ENCODE data around the gene HSP90AB1. TPM values are rescaled to one million over a fixed set of nuclear protein-coding genes. Genes with fewer than 3 reads are reported as not detected.

HSP90AB1 gene
- polyA plus RNA-seq, 4 donors, result 1,095 to 1,303 (median 1,164) TPM

DNA sequence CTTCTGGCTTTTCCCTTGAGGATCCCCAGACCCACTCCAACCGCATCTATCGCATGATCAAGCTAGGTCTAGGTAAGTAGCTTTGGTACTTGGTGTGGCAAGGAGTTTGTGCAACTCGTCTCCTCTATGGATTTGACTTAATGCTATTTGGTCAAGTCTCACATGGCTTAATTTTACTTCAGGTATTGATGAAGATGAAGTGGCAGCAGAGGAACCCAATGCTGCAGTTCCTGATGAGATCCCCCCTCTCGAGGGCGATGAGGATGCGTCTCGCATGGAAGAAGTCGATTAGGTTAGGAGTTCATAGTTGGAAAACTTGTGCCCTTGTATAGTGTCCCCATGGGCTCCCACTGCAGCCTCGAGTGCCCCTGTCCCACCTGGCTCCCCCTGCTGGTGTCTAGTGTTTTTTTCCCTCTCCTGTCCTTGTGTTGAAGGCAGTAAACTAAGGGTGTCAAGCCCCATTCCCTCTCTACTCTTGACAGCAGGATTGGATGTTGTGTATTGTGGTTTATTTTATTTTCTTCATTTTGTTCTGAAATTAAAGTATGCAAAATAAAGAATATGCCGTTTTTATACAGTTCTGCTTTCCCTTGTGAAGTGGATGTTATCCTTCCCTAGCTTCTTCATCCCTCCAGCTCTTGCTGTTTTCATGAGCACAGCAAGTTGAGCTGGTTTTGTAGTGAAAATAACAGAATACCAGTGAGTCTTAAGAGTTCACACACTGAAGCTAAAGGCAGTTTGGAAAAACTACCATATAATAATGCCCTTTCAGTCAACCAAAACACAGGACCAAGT, 6.6 kb downstream of the HSP90AB1 start:
- no peak for DNase-seq (ENCODE audit: low read depth in 4 of 4, low spot score in 2 of 4)

DNA sequence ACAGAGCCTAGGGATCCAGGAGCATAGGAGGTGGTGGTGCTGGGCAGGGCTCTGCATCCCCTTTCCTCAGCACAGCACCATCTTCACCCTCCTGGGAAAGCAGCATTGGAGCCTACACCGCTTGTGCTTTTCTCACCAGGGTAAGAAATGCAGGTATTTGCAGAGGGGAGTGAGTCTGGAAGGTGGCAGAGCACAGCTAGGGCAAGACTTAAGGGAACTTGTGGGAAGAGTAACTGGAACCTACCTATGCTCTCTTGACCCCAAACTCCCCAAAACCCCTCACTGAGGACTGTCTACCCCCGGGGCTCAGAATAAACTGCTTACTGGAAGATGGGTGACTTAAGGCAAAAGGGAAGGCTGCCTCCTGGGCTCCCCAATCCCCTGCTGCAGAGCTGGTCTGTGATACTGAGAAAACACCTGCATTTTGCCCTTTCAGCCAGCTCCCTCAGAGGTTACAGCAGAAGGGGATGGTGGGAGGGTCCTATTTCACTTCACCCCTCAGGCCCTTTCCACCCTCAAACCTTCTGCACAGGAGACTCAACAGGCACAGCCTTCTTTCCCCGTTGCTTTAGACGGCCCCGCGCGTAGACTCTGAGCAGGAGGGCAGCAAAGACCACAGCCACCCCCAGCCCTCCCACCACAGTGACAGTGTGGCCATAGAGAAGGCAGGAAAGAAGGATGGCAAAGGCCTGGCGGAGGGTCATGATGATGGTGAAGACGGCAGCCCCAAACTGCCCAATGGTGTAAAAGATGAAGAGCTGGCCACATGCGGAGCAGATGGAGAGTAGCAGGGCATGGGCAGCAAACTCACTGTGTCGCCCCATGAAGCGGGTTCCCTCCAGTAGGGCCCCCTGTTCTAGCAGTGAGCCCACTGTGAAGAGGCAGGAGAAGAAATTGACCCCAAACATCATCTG, 7.5 kb downstream of the HSP90AB1 start:
- DNase-seq (ENCODE audit: low read depth in 4 of 4, low spot score in 2 of 4), result no peak

DNA sequence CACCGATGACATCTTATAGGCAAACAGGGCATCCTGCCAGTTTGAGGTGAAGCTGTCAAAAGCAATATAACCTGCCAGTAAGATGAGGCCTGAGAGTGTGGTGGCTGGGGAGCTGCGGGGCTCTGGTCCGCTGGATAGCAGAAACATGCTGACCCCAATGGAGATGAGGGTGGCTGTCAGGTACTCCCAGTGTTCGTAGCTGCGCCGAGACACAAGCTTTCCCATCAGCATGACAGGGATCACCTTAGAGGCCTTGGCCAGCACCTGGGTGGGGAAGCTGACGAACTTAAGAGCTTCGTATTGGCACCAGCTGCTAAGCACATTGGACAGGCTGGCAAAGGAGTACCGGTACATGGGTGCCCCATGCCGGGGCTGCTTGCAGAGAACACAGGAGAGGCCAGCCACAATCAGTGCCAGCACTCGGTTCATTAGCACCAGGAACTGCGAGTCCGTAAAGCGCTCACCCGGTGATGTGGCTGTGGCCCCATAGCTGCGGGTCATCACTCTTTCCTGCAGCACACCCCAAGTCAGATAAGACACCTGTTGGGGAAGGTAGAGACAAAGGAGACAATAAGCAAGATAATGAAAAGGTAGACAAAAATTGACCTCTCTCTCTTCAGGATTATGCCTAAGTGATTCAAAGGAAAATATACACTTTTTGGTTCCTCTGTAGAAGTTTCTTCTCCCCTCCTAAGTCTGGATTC, 8.4 kb downstream of the HSP90AB1 start:
- no peak for DNase-seq (ENCODE audit: low read depth in 4 of 4, low spot score in 2 of 4)

GRCh38 chr6:44255871-44256774, 9.2 kb downstream of the HSP90AB1 start:
- no peak for DNase-seq (ENCODE audit: low read depth in 4 of 4, low spot score in 2 of 4)

- no peak for DNase-seq (ENCODE audit: low read depth in 4 of 4, low spot score in 2 of 4)
These were observed 9.8 kb downstream of the HSP90AB1 start for GRCh38 chr6:44256775-44257024.

DNA sequence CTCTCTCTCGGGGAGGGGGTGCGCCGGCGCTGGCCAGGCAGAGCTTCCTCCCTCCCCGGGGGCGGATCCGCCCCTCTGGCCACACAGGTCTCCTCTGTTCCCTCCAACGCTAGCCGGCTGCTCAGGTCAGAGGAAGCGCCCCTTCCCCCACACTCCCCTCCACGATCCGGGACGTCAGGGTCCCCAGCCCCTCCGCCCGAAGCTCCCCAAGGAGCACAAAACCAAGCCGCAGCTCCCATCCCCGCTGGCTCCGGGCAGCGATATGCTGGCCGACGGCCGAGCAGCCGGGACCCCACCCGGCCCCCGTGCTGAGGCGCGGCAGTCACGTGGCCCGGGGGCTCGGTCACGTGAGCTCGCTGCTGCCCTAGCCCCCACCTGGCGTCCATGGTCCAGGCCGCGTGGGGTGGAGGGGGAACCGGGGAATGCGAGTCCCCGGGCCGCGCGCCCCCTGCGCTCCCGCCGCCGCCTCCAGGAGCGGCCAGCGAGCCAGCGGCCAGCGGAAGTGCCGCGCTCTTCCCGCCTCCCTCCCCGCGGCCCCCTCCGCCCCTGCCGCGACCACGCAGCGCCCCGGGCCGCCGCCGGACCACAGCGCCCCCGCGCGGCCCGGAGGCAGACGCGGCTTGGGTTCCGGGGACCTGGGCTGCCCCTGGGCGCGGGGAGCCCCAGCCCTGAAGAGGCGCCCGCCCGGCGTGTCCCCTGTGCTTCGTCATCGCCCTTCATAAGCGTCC, 10.3 kb downstream of the HSP90AB1 start, which contains the start of gene SLC35B2:
SLC35B2 (minus strand) TSS at position 504 of the 728 bp plus-strand sequence; CDS start at position 386, 118 bp downstream.
- DNase-seq (ENCODE audit: low read depth in 4 of 4, low spot score in 2 of 4), result peak in 2 of 4 donors; percentile 58 to 61

- no peak for DNase-seq (ENCODE audit: low read depth in 4 of 4, low spot score in 2 of 4)
These were observed 10.9 kb downstream of the HSP90AB1 start for GRCh38 chr6:44257753-44258324.

GRCh38 chr6:44258325-44258863, 11.5 kb downstream of the HSP90AB1 start:
- no peak for DNase-seq (ENCODE audit: low read depth in 4 of 4, low spot score in 2 of 4)

DNA sequence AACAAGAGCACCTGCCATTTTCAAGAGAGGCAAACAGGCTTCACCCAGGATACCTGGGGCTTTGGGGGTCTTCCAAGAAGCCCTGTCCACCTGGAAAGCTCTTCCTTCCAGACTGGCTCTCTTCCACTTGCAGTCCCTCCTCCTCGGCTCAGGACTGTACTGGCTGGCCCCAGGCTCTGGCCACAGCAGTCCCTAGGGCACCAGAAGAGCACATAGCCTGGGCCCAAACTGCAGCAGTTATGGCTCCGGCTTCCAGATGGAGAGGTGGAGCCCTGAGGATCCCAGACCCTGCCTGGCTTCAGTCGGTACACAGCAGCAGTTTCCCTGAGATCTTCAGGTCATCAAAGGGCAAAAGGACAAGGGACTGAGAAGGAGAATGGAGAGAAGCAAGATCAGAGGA, 12.0 kb downstream of the HSP90AB1 start:
- no peak for DNase-seq (ENCODE audit: low read depth in 4 of 4, low spot score in 2 of 4)

DNA sequence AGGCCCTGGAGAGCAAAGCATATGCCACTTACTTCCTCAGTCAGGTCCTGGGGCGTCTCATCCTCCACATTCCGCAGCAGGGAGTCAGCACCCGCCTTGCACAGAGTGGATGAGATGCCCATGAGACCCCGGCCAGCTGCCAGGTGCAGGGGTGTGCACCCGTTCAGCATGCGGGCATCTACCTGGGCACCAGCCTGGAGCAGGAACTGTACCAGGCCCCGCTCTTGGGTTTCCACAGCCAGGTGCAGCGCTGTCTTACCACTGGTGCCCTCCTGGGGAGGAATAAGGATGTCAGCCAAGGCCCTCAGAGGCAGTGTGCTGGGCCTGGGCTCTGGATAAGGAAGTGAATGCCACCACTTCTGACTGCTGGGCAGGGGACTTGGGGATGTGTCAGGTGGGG, 13.1 kb downstream of the HSP90AB1 start:
- DNase-seq (ENCODE audit: low read depth in 4 of 4, low spot score in 2 of 4), result no peak

DNA sequence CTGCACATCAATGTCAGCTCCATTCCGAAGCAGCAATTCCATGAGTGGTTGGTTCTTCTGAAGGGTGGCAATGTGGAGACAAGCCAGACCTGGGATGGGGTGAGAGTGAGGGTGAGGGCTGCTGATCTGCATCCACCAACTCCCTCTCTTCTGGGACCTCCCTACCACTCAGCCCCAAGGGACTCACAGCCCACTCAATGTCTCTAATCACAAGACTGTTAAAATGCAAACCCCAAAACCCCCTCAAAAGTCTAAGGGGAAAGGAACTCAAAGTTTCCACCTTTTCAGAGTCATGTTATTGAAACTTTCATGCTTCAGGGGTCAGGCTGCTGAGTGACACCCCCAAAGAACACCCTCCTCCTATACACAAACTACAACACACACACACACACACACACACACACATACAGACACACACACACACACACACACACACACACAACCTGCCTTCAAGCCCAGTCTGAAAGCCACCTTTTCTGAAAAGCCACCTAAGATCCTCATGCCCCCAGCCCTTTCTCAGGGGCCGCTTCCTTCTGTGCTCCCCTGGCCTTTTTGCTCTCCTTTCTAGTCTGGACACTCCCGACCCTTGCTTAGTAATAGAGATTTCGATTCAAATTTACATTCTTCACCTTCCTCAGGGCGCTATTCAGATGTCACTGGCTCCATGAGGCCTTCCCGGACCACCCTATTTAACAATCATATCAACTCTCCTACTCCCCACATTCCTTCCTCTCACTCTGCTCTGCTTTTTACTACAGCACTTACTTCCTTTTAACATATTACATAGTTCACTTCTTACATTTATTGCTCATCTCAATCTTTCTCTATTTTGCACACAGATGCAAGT, 13.8 kb downstream of the HSP90AB1 start:
- DNase-seq (ENCODE audit: low read depth in 4 of 4, low spot score in 2 of 4), result no peak

GRCh38 chr6:44261581-44261980, 14.7 kb downstream of the HSP90AB1 start:
- no peak for DNase-seq (ENCODE audit: low read depth in 4 of 4, low spot score in 2 of 4)

GRCh38 chr6:44262467-44263353, 15.8 kb downstream of the HSP90AB1 start:
- no peak for DNase-seq (ENCODE audit: low read depth in 4 of 4, low spot score in 2 of 4)

DNA sequence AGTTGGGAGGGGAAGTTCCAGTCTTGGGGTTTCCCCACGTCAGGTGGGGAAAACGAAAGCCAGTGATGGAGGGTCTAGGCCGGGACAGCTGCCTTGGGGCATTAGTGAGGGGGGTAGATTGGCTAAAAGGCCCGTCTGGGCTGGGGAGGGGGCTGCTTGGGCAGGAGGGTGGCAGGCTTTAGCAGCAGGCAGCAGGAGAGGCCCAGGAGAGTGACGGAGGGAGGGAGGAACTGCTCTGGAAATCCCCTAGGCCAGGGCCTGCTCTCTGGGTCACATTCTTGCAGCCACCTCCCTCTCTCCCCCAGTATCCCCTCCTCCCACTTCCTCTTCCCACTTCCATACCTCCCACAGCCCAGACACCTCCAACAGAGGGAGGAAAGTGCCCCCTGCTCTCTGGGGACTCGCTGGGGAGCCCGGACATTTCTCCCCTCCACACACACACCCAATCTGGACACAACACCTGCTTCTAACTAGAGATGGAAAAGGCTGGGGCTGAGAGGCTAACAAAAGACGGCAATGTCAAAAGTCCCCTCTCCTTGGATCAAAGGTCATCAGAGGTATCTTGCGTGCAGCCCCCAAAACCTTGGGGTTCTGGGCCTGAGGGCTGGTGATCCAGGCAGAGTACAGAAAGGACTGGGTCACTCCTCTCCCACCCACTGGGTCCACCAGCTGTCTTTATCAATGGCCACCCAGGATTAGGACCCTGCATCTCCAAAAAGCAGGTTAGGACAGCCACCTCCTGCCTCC, 16.6 kb downstream of the HSP90AB1 start:
- DNase-seq (ENCODE audit: low read depth in 4 of 4, low spot score in 2 of 4), result no peak

GRCh38 chr6:44264154-44265006, 17.5 kb downstream of the HSP90AB1 start:
- DNase-seq (ENCODE audit: low read depth in 4 of 4, low spot score in 2 of 4), result no peak

All from left renal cortex interstitium (tissue), 4 donors.